HuH-7 (cell line): Measurements from ENCODE around the gene TCF7L2.

Experiments used
- DNase-seq: peaks from one replicate; pipeline ENCODE4 v3.0.0; 2011; ENCODE audit warnings: low spot score

TCF7L2 gene

GRCh38 chr10:113148071-113148825, 198.2 kb downstream of the TCF7L2 start:
- DNase-seq, result no peak

DNA sequence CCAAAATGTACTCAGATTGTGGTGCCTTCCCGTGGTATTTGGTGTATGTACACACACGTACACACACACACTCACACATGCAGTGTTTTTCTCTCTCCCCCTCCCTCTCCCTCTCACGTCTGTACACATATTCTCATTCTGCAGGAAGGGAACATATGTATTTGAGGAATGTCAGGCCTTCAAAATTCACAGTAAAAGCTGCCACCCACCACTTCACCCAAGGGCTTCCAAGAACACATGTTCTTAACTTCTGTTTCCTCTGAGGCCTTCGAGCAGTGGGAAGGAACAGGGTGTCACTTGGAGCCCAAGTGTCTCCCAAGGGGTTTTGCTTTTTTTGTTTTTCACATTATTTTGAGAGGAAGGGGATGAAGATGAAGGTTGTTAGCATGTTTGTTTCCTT, 198.9 kb downstream of the TCF7L2 start:
- no peak for DNase-seq

GRCh38 chr10:113149626-113150025, 199.6 kb downstream of the TCF7L2 start:
- no peak for DNase-seq

DNA sequence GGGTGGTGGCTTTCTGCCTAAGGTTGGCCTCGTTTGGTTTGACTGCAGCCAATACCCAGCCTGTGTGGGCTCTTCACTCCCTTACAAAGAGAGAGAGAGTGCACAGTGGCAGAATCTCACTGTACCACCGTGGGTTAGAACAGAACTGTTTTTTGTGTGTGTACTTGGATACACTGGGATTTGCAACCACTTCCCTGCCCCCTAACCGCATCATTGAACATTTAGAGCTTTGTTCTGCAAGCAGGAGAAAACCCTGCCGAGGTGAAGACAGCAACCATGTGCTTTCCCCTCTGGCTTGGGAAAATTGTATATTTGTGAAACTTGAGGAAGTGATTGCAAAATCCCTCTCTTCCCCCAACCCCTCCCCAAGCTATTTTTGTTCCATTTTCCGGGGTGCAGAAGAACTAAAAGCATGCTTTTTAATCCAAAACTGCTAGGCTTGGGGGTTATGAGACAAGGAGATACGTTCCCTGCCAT, 201.2 kb downstream of the TCF7L2 start:
- no peak for DNase-seq

GRCh38 chr10:113153493-113154102, 203.6 kb downstream of the TCF7L2 start:
- no peak for DNase-seq

DNA sequence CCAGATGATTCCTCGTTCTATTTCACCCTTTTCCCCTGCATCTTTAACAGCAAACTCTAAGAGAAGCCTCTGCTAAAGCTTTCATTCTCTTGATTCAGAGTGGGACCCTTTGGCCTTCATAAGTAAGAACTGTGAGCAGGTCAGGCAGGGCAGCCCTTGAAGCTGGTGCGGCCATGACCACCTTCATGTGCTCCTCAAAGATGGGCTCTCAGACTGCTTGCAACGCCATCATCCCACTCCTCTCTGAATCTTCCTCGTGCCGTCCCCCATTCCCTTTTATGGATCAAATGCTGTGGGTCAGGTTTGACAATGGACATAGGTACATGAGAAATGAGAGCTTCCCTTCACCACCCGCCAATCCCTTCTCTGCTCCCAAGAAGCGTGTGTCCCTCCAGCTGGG, 207.4 kb downstream of the TCF7L2 start:
- no peak for DNase-seq

DNA sequence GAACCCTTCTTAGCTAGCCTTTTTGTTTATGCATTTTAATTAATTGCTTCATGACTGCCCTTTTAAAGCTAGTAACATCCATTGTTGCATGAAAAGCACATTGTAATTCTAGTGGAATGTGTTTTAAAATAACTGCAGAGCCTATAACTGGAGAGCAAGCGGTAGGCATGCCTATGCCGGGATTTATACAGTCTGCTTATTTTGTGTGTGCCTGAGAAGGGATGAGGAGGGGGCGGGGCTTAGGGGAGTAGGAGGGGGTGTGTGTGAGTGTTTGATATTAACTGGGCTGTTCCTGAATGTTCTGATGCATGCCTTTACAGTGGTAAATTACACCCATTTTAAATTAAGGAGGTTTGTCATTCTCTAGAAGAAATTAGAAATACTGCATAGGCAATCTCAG, 208.1 kb downstream of the TCF7L2 start:
- no peak for DNase-seq

GRCh38 chr10:113159563-113159962, 209.5 kb downstream of the TCF7L2 start:
- no peak for DNase-seq

DNA sequence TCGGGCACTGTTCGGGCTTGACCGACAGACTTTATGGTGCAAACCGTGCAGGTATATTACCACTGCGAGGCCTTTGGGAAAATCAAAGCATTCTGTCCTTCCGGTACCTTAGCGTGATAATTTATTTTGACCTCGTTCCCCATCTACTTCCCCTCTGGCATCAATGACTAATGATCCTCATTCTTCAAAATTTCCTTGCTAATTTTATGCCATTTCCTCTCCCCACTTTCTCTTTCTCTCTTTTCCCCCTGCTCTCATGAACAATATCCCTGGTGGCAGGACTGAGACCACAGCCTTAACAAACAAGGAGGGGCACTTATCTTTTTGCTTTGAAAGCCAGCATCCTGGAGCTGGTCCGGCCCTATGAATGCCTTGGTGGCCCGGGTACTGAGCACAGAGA, 210.6 kb downstream of the TCF7L2 start:
- DNase-seq, result no peak

DNA sequence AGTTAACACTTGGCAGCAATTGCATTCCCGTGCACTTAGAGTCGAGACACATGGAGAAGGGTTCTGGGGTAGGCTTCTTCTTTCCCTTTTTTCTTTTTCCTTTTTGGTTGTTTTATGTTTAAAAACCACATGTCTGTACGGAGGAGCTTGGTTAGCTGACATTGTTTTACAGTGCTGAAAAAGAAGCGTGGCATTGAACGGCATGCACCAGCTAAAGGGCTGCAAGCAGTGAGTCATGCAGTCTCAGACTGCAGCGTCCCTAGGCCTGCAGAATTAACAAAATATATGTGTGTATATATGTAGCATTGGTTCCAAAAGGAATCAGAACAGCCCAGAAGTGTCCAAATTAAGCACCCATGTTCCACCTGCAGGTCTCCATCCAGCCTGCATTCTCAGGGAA, 211.0 kb downstream of the TCF7L2 start:
- no peak for DNase-seq

- no peak for DNase-seq
Measured at GRCh38 chr10:113162960-113163359, 212.9 kb downstream of the TCF7L2 start.

DNA sequence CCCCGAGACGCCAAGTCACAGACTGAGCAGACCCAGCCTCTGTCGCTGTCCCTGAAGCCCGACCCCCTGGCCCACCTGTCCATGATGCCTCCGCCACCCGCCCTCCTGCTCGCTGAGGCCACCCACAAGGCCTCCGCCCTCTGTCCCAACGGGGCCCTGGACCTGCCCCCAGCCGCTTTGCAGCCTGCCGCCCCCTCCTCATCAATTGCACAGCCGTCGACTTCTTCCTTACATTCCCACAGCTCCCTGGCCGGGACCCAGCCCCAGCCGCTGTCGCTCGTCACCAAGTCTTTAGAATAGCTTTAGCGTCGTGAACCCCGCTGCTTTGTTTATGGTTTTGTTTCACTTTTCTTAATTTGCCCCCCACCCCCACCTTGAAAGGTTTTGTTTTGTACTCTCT, 215.6 kb downstream of the TCF7L2 start:
- no peak for DNase-seq

- no peak for DNase-seq
Measured at GRCh38 chr10:113167702-113168101, 217.7 kb downstream of the TCF7L2 start.

GRCh38 chr10:113168584-113168983, 218.5 kb downstream of the TCF7L2 start:
- no peak for DNase-seq

DNA sequence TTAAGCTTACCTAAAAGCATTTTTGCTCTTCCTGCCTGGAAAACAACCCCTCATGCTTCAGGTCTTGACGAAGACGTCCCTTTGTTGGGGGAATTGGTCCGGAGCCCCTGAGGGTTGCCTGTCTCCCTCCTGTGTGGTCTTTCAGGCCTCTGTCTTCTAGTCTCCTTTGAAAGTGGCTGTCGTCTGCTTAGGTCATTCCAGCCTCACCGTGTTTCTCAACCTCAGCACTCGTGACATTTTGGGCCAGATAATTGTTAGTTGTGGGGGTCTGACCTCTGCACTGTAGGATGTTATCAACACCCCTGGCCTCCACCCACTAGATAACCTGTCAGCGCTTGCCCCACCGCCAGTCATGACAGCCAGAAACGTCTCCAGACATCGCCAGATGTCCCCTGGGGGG, 219.1 kb downstream of the TCF7L2 start:
- DNase-seq, result no peak

GRCh38 chr10:113169853-113170460, 219.9 kb downstream of the TCF7L2 start:
- no peak for DNase-seq

DNA sequence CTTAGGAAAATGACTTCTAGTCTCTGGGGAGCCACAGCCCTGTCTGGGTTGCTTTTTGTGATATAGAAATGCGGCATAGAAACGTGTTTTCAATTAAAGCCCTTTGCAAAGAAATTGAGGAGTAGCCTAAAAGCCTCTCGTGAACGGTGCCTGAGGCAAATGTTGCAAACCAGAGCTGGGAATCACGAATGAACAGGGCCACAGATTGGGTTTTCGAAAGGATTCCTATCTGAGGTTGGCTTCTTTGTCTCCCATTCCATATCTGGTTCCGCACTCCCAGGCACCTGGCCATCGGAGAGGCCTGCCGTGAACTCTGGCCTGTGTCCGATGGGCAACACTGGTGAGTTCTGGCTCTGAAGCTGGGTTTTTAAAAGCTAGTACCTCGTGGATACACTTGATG, 221.6 kb downstream of the TCF7L2 start:
- DNase-seq, result no peak

DNA sequence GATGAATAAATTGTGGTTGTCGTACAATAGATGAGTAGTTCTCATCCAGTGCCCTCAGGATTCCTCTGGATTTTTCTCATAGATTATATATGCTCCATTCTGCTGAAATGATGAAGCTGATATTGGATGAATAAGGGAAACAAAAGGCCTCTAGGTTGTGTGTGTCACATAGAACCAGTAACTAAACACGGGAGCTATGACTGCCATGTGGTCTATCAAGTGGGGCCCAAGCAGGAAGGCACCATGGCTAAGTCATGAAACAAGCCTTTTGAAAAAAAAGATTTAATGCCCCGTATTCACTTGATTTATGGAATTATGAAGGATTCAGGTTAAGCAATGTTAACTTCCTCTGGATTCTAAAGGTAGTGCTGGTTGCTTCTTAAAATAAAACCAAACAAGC, 225.1 kb downstream of the TCF7L2 start:
- DNase-seq, result no peak

DNA sequence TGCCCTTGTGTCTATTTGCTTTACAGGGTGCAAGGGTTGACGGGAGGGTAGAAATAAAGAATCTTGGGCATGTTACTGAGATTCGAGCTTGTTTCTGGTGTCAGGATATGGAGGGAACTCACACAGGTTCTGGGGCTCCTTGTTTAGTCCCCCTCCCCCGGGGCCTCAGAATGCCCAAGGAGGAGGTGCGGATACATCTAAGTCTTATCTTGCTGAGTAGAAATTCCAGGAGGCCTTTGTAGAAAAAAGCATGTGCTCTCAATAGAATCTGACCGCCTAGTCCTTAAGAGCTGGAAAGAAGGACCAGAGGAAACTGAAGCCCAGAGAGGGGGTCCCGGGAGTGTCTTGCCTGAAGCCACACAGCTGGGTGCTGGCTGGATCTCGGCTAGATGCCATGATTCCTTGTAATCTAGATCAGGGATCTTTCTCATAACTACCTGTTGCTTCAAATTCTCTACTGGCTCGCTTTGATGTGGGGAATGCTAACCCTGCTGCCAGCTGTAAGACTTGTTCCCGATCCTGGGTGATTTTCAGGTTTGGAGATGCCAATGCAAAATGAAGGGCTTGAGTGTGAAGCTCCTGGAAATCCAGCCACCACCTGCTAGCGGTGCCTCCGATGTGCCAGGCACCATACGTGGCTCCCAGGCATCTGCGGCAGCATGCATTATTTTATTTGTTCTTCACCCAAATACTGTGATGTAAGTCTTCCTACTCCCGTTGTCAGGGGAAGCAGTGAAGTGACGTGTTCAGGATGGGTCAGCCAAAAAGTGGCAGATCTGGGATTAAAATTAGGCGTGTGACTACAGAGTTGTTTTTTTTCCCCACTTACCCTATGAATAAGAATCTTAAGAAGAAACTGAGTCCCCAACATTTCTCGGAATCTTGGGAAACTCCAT, 226.0 kb downstream of the TCF7L2 start:
- DNase-seq, result no peak

DNA sequence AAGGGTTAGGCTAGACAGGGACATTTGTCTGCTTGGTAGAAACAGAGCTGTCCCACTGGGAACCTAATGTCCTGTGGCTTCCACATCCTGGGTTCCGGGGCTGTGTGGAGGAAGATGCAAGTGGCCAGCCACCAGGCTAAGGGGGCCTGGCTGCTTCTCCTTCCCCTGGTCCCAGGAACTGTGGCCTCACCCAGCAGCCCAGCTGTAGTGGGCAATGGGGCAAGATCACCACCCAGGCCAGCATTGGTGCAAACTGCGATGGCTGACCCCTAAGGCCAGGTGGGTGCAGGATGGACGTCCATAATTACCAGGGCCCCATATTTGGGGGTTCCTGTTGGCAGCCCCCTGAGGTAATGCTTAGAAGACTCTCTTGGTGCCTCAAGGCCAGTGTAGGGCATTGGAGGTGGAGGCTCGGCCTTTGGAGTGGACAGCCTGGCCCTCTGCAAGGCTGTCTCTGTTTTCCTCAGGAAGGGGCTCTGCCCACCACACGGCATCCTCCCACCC, 226.7 kb downstream of the TCF7L2 start:
- DNase-seq, result no peak

DNA sequence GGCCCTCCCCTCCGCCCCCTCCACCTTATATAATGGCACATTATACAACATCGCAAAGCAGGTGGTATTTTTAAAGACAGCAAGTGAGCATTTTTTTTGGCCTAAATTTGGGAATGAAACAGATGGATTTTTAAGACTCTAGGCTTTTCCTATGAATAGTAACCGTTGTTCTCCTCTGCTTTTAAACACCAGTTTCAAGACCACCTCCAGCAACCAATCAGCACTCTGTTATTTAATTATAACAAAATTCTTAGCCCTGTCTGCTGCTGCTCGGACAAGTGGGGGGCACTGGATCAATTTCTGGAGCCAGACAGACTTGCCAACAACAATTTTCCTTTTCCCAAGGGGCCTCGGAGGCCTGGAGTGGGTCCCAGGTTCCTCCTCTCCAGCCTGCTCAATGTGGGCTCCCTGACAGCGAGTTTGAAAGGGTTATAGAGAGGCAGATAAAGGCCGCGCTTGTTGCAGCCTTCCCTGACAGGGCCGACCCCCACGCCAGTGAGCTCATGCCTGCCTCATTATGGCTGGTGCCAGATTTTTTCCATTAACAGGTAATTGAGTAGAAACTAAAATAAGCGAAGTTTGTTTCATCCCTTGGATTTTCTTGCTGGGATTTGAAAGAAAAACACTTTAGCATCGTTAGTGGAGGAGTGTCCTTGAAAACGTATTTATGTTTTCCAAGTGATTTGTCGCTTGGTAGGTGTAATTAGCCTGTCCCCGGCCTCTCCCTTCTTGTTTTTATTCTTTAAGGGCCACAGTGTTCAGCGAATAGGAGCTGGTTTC, 227.3 kb downstream of the TCF7L2 start:
- no peak for DNase-seq
